Gastrocnemius medialis (tissue), 4 donors: ENCODE data around the gene PRPF18.

Source experiments
- POLR2A ChIP-seq, 2 donors: fragments of 450-650 bp; IDR thresholded peaks; one replicate each; pipeline ENCODE4 v1.6.1; 2017; ENCODE audit warnings: antibody characterized with exemption in 2 of 2, mild to moderate bottlenecking in 2 of 2, moderate library complexity in 2 of 2
- TF ChIP-seq, protein P1 (sequence below), 5 experiments: fragments of 450-650 bp in 3 of 5; fragments of 200-600 bp in 2 of 5; sonication (generic) in 2 of 5; IDR thresholded peaks in 4 of 5; conservative IDR thresholded peaks in 1 of 5; 1 replicate in 4 of 5; 2 replicates in 1 of 5; pipeline ENCODE4 v1.5.1; 2016 to 2019; ENCODE audit warnings: antibody characterized with exemption in 5 of 5, mild to moderate bottlenecking in 3 of 5, moderate library complexity in 3 of 5

- no peak for TF ChIP-seq POLR2A (IDR thresholded peaks at IDR 0.05)
- TF ChIP-seq, protein P1, sequence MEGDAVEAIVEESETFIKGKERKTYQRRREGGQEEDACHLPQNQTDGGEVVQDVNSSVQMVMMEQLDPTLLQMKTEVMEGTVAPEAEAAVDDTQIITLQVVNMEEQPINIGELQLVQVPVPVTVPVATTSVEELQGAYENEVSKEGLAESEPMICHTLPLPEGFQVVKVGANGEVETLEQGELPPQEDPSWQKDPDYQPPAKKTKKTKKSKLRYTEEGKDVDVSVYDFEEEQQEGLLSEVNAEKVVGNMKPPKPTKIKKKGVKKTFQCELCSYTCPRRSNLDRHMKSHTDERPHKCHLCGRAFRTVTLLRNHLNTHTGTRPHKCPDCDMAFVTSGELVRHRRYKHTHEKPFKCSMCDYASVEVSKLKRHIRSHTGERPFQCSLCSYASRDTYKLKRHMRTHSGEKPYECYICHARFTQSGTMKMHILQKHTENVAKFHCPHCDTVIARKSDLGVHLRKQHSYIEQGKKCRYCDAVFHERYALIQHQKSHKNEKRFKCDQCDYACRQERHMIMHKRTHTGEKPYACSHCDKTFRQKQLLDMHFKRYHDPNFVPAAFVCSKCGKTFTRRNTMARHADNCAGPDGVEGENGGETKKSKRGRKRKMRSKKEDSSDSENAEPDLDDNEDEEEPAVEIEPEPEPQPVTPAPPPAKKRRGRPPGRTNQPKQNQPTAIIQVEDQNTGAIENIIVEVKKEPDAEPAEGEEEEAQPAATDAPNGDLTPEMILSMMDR (IDR thresholded peaks at IDR 0.05 in 4 of 5, conservative IDR thresholded peaks at IDR 0.05 in 1 of 5), result no peak
These were observed 83.1 kb downstream of the PRPF18 start for GRCh38 chr10:13669901-13670300.
